Fibroblast of lung (primary cell): ENCODE measurements around the gene ALPK3. TPM values are rescaled to one million over a fixed set of nuclear protein-coding genes. Genes with fewer than 3 reads are reported as not detected.

Experiments
- DNase-seq, 2 donors: peaks; one replicate each; pipeline versions ENCODE4 v3.0.0 to v3.0.0-alpha.2; 2010; ENCODE audit warnings: low read depth in 2 of 2
- H2AFZ ChIP-seq: 2 replicates; pipeline ENCODE4 v1.5.1; 2012; ENCODE audit warnings: low read length, control low read depth, inconsistent platforms
- H3K27ac ChIP-seq: 2 replicates; pipeline ENCODE4 v1.5.1; 2011; ENCODE audit warnings: low read length, control low read depth; ENCODE audit not compliant: insufficient read depth
- H3K27me3 ChIP-seq: 2 replicates; pipeline ENCODE4 v1.5.1; 2011; ENCODE audit warnings: mild to moderate bottlenecking, low read length; ENCODE audit not compliant: control insufficient read depth, insufficient read depth
- H3K36me3 ChIP-seq: 2 replicates; pipeline ENCODE4 v1.5.1; 2011; ENCODE audit warnings: low read length; ENCODE audit not compliant: control insufficient read depth, insufficient read depth
- H3K4me1 ChIP-seq: 2 replicates; pipeline ENCODE4 v1.5.1; 2011; ENCODE audit warnings: low read length; ENCODE audit not compliant: control insufficient read depth, insufficient read depth; ENCODE audit errors: extremely low read depth
- H3K4me2 ChIP-seq: 2 replicates; pipeline ENCODE4 v1.5.1; 2011; ENCODE audit warnings: low read length, control low read depth; ENCODE audit not compliant: insufficient read depth; ENCODE audit errors: extremely low read depth
- H3K4me3 ChIP-seq, 4 experiments: fragments of 200-600 bp in 1 of 4; sonication (generic) in 1 of 4; replicated peaks in 1 of 4; 2 replicates each; pipeline ENCODE4 v1.5.1; 2011 to 2016; ENCODE audit warnings: low read length in 4 of 4, low read depth in 3 of 4, mild to moderate bottlenecking in 3 of 4, control low read depth in 2 of 4, inconsistent platforms in 1 of 4, mixed read lengths in 1 of 4; ENCODE audit not compliant: insufficient read depth in 1 of 4; ENCODE audit errors: control extremely low read depth in 1 of 4
- H3K79me2 ChIP-seq: 2 replicates; pipeline ENCODE4 v1.5.1; 2012; ENCODE audit warnings: mild to moderate bottlenecking, low read length, inconsistent platforms; ENCODE audit not compliant: control insufficient read depth, insufficient read depth
- H3K9ac ChIP-seq: 2 replicates; pipeline ENCODE4 v1.5.1; 2011; ENCODE audit warnings: mild to moderate bottlenecking, low read length, control low read depth; ENCODE audit not compliant: insufficient read depth
- H3K9me3 ChIP-seq: 2 replicates; pipeline ENCODE4 v1.5.1; 2012; ENCODE audit warnings: low read depth, low read length; ENCODE audit not compliant: control insufficient read depth, insufficient read depth
- H4K20me1 ChIP-seq: 2 replicates; pipeline ENCODE4 v1.5.1; 2011; ENCODE audit warnings: low read length; ENCODE audit not compliant: control insufficient read depth, insufficient read depth; ENCODE audit errors: extremely low read depth
- EZH2 ChIP-seq: IDR thresholded peaks from 2 replicates; pipeline ENCODE4 v1.5.1; 2012; ENCODE audit warnings: low read length, control low read depth, mild to moderate bottlenecking; ENCODE audit errors: missing control alignments
- polyA plus RNA-seq, 2 donors: library from polyadenylated mRNA; depleted of rRNA in 1 of 2; stranded (reverse) in 1 of 2; unstranded in 1 of 2; fragments of >200 nt; gene quantifications; 2 replicates each; pipeline ENCODE4 v1.2.1, GENCODE V29; 2011 to 2012; ENCODE audit warnings: missing spikeins in 1 of 2
- total RNA-seq: library from RNA; depleted of rRNA; stranded (reverse); fragments of >200 nt; gene quantifications from 2 replicates; pipeline ENCODE4 v1.2.1, GENCODE V29; 2014
- TF ChIP-seq, protein P1 (sequence below), 2 donors: IDR thresholded peaks in 1 of 2; conservative IDR thresholded peaks in 1 of 2; 1 replicate in 1 of 2; 2 replicates in 1 of 2; pipeline ENCODE4 v1.5.1; 2011 to 2012; ENCODE audit warnings: low read length in 2 of 2, control low read depth in 1 of 2, inconsistent platforms in 1 of 2, low read depth in 1 of 2, mild to moderate bottlenecking in 1 of 2

Gene ALPK3
- total and polyA plus RNA-seq, 2 donors (not counting 1 experiment from before 2014, with no cell fraction given): 0.03 to 0.50 TPM

DNA sequence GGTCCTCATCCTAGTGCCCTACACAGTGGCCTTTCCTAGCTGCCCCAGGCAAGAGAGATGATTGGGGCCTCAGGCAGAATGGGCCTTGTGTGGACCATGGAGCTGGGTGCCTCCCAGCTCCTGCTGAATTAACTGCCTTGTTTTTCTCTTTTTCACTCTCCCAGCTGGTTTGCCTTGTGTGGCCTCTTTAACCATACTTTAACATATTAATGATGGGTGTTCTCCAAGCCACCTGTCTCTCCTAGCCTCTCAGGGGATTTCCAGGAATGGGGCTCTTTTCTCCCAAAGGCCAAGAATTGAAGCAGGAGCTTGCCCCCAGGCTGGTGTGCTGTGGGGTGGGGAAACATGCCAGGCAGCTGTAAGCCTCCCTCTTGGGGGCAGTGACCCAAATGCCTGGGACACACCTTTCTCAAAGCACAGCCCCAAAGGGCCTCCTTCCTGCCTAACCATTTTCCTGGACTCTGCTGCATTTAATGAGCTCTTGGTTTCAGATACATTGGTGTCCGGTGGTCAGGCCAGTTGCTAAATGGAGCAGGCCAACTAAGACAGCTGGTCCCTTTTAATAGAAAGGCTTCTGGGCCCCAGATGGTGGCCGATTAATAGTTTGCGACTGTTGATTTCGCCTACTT, 5.6 kb downstream of the ALPK3 start:
- H3K27ac ChIP-seq: no peak overlapping the region
- H3K27me3 ChIP-seq: peaks cover 12% of the 10 kb centered on the region
- H3K4me3 ChIP-seq: no peak overlapping the region
- no peaks in the 10 kb centered on the region for H3K36me3 ChIP-seq
- TF ChIP-seq, protein P1, sequence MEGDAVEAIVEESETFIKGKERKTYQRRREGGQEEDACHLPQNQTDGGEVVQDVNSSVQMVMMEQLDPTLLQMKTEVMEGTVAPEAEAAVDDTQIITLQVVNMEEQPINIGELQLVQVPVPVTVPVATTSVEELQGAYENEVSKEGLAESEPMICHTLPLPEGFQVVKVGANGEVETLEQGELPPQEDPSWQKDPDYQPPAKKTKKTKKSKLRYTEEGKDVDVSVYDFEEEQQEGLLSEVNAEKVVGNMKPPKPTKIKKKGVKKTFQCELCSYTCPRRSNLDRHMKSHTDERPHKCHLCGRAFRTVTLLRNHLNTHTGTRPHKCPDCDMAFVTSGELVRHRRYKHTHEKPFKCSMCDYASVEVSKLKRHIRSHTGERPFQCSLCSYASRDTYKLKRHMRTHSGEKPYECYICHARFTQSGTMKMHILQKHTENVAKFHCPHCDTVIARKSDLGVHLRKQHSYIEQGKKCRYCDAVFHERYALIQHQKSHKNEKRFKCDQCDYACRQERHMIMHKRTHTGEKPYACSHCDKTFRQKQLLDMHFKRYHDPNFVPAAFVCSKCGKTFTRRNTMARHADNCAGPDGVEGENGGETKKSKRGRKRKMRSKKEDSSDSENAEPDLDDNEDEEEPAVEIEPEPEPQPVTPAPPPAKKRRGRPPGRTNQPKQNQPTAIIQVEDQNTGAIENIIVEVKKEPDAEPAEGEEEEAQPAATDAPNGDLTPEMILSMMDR (conservative IDR thresholded peaks at IDR 0.05 in 1 of 2, IDR thresholded peaks at IDR 0.05 in 1 of 2; ENCODE audit: low read depth in 1 of 2, low read length in 2 of 2): no peak
- H3K4me2 ChIP-seq: no peak overlapping the region
- no peaks in the 10 kb centered on the region for H3K79me2 ChIP-seq
- no peak overlapping the region for H2AFZ ChIP-seq
- no peak overlapping the region for H3K9ac ChIP-seq
- no peaks in the 10 kb centered on the region for H3K9me3 ChIP-seq
- H3K4me1 ChIP-seq: no peaks in the 10 kb centered on the region
- H4K20me1 ChIP-seq: no peaks in the 10 kb centered on the region
- no peak for DNase-seq

DNA sequence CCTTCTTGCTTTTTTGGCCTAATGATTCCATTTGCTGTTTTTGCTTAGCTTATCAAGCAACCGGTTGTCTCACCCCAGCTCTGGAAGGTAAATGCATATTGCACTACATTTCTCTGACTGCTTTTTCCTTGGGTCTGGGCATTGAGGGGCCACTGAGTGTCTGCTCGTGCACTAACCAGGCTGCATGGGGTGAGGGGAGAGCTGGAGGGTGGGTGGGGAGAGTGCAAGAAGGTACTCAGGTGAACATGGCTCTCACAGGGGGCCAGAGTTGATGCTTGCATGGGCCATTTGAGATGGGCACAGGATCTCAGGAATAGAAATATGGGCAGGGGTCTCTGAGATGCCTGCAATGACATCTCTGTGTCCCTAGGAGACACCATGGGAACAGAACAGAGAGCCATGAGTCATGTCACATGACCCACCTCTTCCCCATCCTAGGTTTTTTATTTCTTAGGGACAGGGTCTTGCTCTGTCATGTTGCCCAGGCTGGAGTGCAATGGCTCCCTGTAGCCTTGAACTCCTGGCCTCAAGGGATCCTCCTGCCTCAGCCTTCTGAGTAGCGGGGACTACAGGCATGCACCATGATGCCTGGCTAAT, 6.2 kb downstream of the ALPK3 start:
- Histone ChIP-seq H3K9ac (no peak overlapping the region), H4K20me1 (no peaks in the 10 kb centered on the region), H3K36me3 (no peaks in the 10 kb centered on the region), H2AFZ (no peak overlapping the region), H3K79me2 (no peaks in the 10 kb centered on the region), H3K4me2 (no peak overlapping the region), H3K4me3 (no peak overlapping the region), H3K27ac (no peak overlapping the region), H3K27me3 (peaks cover 12% of the 10 kb centered on the region), H3K4me1 (no peaks in the 10 kb centered on the region), H3K9me3 (no peaks in the 10 kb centered on the region)
- TF ChIP-seq, protein P1 (conservative IDR thresholded peaks at IDR 0.05 in 1 of 2, IDR thresholded peaks at IDR 0.05 in 1 of 2; ENCODE audit: low read depth in 1 of 2, low read length in 2 of 2): no peak
- TF ChIP-seq EZH2: no peak
- no peak for DNase-seq

DNA sequence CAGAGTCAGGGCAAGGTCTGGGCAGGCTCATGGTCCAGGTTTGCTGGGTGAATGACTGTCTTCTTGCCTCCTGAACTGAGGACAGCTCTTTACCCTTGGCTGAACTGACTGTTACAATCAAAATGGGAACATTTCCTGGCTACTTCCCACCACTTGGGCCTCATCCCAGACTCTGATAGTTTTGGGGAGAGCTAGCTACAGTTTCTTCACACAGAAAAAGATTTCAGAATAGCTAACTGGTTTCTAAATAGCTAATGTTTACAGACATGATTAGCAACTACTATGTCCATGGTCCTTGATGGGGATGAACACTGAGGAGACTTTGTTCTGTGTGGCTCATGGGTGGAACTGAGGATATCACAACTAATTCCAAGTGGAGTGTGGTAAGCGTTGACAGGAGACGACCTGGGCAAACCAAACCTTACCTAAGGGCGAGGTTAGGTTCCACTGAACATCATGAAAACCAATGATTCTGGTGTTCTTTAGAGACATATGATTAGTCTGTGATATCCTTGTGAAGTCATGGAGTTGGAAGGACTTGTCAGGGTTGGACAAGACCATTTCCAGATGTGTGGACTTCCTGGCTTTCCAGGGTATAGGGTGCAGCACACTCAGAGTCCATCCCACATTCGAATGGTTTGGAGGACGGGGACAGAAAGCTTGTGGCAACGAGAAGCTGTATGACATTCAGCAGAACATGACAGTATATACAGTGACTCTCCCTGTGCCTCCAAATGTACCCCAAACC, 7.3 kb downstream of the ALPK3 start:
- H4K20me1 ChIP-seq: no peaks in the 10 kb centered on the region
- H3K4me1 ChIP-seq: no peaks in the 10 kb centered on the region
- no peak overlapping the region for H3K9ac ChIP-seq
- TF ChIP-seq EZH2: no peak
- TF ChIP-seq, protein P1 (conservative IDR thresholded peaks at IDR 0.05 in 1 of 2, IDR thresholded peaks at IDR 0.05 in 1 of 2; ENCODE audit: low read depth in 1 of 2, low read length in 2 of 2): no peak
- no peak overlapping the region for H3K27ac ChIP-seq
- no peaks in the 10 kb centered on the region for H3K9me3 ChIP-seq
- no peak overlapping the region for H3K4me3 ChIP-seq
- H3K36me3 ChIP-seq: no peaks in the 10 kb centered on the region
- H3K27me3 ChIP-seq: peaks cover 16% of the 10 kb centered on the region
- peak; percentile 33 to 45 for DNase-seq
- H2AFZ ChIP-seq: no peak overlapping the region
- H3K4me2 ChIP-seq: no peak overlapping the region
- H3K79me2 ChIP-seq: no peaks in the 10 kb centered on the region
